Loucy (cell line): ENCODE data around the gene WDR54.

Experiments
- H2AFZ ChIP-seq: fragments of 200-600 bp; sonication (generic); 2 replicates; pipeline ENCODE4 v1.6.0; 2016; ENCODE audit warnings: antibody characterized with exemption, mild to moderate bottlenecking, low read length, moderate library complexity
- H3F3A ChIP-seq: fragments of 200-600 bp; 2 replicates; pipeline ENCODE4 v1.6.0; 2016; ENCODE audit warnings: antibody characterized with exemption, low read depth, mild to moderate bottlenecking
- H3K27me3 ChIP-seq: fragments of 200-600 bp; sonication (generic); 2 replicates; pipeline ENCODE4 v1.6.1; 2014; ENCODE audit warnings: low read length, mild to moderate bottlenecking; ENCODE audit not compliant: insufficient read depth, poor library complexity, severe bottlenecking
- H3K36me3 ChIP-seq: fragments of 200-600 bp; sonication (generic); 2 replicates; pipeline ENCODE4 v1.6.1; 2016; ENCODE audit warnings: low read length; ENCODE audit not compliant: insufficient read depth
- H3K4me1 ChIP-seq: fragments of 200-600 bp; sonication (generic); 2 replicates; pipeline ENCODE4 v1.5.1; 2014; ENCODE audit warnings: low read length, mild to moderate bottlenecking; ENCODE audit not compliant: insufficient read depth, poor library complexity, severe bottlenecking
- H3K4me2 ChIP-seq: fragments of 200-600 bp; sonication (generic); 2 replicates; pipeline ENCODE4 v1.6.0; 2014; ENCODE audit warnings: antibody characterized with exemption, low read length, low read depth, mild to moderate bottlenecking; ENCODE audit not compliant: poor library complexity, severe bottlenecking
- H3K4me3 ChIP-seq: fragments of 200-600 bp; sonication (generic); 2 replicates; pipeline ENCODE4 v1.5.1; 2014; ENCODE audit warnings: low read length, mild to moderate bottlenecking, mixed read lengths; ENCODE audit not compliant: poor library complexity, severe bottlenecking
- H3K79me2 ChIP-seq: fragments of 200-600 bp; sonication (generic); 2 replicates; pipeline ENCODE4 v1.6.1; 2014; ENCODE audit warnings: low read length; ENCODE audit not compliant: insufficient read depth
- H3K9ac ChIP-seq: fragments of 200-600 bp; sonication (generic); 2 replicates; pipeline ENCODE4 v1.6.0; 2014; ENCODE audit warnings: mild to moderate bottlenecking, low read depth, low read length, moderate library complexity; ENCODE audit not compliant: poor library complexity, severe bottlenecking
- H3K9me2 ChIP-seq: fragments of 200-600 bp; sonication (generic); replicated peaks from 2 replicates; pipeline ENCODE4 v1.6.1; 2016; ENCODE audit warnings: low read depth, low read length, mixed read lengths
- H3K9me3 ChIP-seq: fragments of 200-600 bp; sonication (generic); 2 replicates; pipeline ENCODE4 v1.6.1; 2014; ENCODE audit warnings: mild to moderate bottlenecking, antibody characterized with exemption, low read length, low read depth; ENCODE audit not compliant: insufficient read depth
- H4K20me1 ChIP-seq: fragments of 200-600 bp; sonication (generic); 2 replicates; pipeline ENCODE4 v1.6.0; 2014; ENCODE audit warnings: antibody characterized with exemption, low read length, mild to moderate bottlenecking; ENCODE audit not compliant: insufficient read depth, poor library complexity, severe bottlenecking
- CTCF ChIP-seq: fragments of 200-600 bp; sonication (generic); conservative IDR thresholded peaks from 2 replicates; pipeline ENCODE4 v1.5.1; 2014; ENCODE audit warnings: mild to moderate bottlenecking, antibody characterized with exemption, low read length
- EZH2phosphoT487 ChIP-seq: fragments of 200-600 bp; IDR thresholded peaks from 2 replicates; pipeline ENCODE4 v1.6.1; 2018; ENCODE audit warnings: antibody characterized with exemption, mild to moderate bottlenecking, moderate library complexity, borderline replicate concordance

The WDR54 gene

GRCh38 chr2:74391580-74392448 lies 29.7 kb upstream of the WDR54 start:
- H3K4me1 ChIP-seq, result peaks cover 39% of the 10 kb centered on the region
- H3K4me2 ChIP-seq, result peak overlapping the region; percentile 83
- no peaks in the 10 kb centered on the region for H3K9me3 ChIP-seq
- H3K9me2 ChIP-seq, result no peaks in the 10 kb centered on the region
- H3K36me3 ChIP-seq, result no peaks in the 10 kb centered on the region
- no peaks in the 10 kb centered on the region for H3K27me3 ChIP-seq
- peak overlapping the region; percentile 96 for H3K4me3 ChIP-seq
- TF ChIP-seq CTCF, result peak; percentile 94
- TF ChIP-seq EZH2phosphoT487, result no peak
- H3K9ac ChIP-seq, result peak overlapping the region; percentile 89
- peaks cover 19% of the 10 kb centered on the region for H4K20me1 ChIP-seq
- no peaks in the 10 kb centered on the region for H3F3A ChIP-seq
- H2AFZ ChIP-seq, result peak overlapping the region; percentile 96
- H3K79me2 ChIP-seq, result peaks cover 37% of the 10 kb centered on the region

GRCh38 chr2:74392449-74392743 lies 29.1 kb upstream of the WDR54 start:
- Histone ChIP-seq H3K9me3 (no peaks in the 10 kb centered on the region), H3K4me2 (peak overlapping the region; percentile 83), H3K9ac (peak overlapping the region; percentile 89), H3K79me2 (peaks cover 37% of the 10 kb centered on the region), H3K36me3 (no peaks in the 10 kb centered on the region), H3K9me2 (no peaks in the 10 kb centered on the region), H3K4me1 (peaks cover 38% of the 10 kb centered on the region), H3F3A (no peaks in the 10 kb centered on the region), H3K4me3 (peak overlapping the region; percentile 96), H4K20me1 (peaks cover 19% of the 10 kb centered on the region), H3K27me3 (no peaks in the 10 kb centered on the region), H2AFZ (peak overlapping the region; percentile 96)
- no peak for TF ChIP-seq CTCF
- no peak for TF ChIP-seq EZH2phosphoT487

GRCh38 chr2:74393525-74393924 lies 28.0 kb upstream of the WDR54 start:
- H3K4me2 ChIP-seq, result no peak overlapping the region

More at GRCh38 chr2:74393525-74393924, 28.0 kb upstream of the WDR54 start:
- peaks cover 27% of the 10 kb centered on the region for H3K4me1 ChIP-seq
- peaks cover 19% of the 10 kb centered on the region for H4K20me1 ChIP-seq
- no peak overlapping the region for H3K4me3 ChIP-seq
- no peaks in the 10 kb centered on the region for H3F3A ChIP-seq
- no peaks in the 10 kb centered on the region for H3K9me3 ChIP-seq
- H3K27me3 ChIP-seq, result no peaks in the 10 kb centered on the region
- no peak overlapping the region for H2AFZ ChIP-seq
- H3K36me3 ChIP-seq, result no peaks in the 10 kb centered on the region
- H3K9ac ChIP-seq, result no peak overlapping the region
- H3K9me2 ChIP-seq, result no peaks in the 10 kb centered on the region
- H3K79me2 ChIP-seq, result peaks cover 31% of the 10 kb centered on the region
- TF ChIP-seq CTCF (no peak), EZH2phosphoT487 (no peak)
